Progenitor cell of endocrine pancreas (in vitro differentiated cells): ENCODE results near the gene PTTG1. TPM values are rescaled to one million over a fixed set of nuclear protein-coding genes. Genes with fewer than 3 reads are reported as not detected.

ENCODE experiments used
- DNase-seq: peaks from one replicate; pipeline ENCODE4 v3.0.0; 2021; ENCODE audit warnings: low spot score; ENCODE audit not compliant: unreplicated experiment
- H3K27ac Mint-ChIP-seq: 2 replicates; pipeline ENCODE4 v1.8.0; 2021; ENCODE audit warnings: mild to moderate bottlenecking, moderate library complexity, mixed read lengths
- H3K27me3 Mint-ChIP-seq: 2 replicates; pipeline ENCODE4 v1.8.0; 2021; ENCODE audit warnings: mixed read lengths
- H3K36me3 Mint-ChIP-seq: 2 replicates; pipeline ENCODE4 v1.8.0; 2022; ENCODE audit warnings: mixed read lengths; ENCODE audit not compliant: insufficient read depth
- H3K4me1 Mint-ChIP-seq: 2 replicates; pipeline ENCODE4 v1.8.0; 2021; ENCODE audit warnings: low read depth, mixed read lengths
- H3K4me3 Mint-ChIP-seq: 2 replicates; pipeline ENCODE4 v1.8.0; 2021; ENCODE audit warnings: low read depth, mild to moderate bottlenecking, moderate library complexity, mixed read lengths
- H3K9me3 Mint-ChIP-seq: 2 replicates; pipeline ENCODE4 v1.8.0; 2021; ENCODE audit warnings: low read depth, mixed read lengths
- total RNA-seq: library from RNA; stranded (reverse); gene quantifications from 2 replicates; pipeline ENCODE4 v1.2.1, GENCODE V29; 2021
- TF ChIP-seq, protein P1 (sequence below): fragments of 200-600 bp; sonication (generic); IDR thresholded peaks from one replicate; pipeline ENCODE4 v1.5.0; 2021; ENCODE audit warnings: antibody characterized with exemption, mild to moderate bottlenecking; ENCODE audit not compliant: unreplicated experiment

PTTG1 gene
- total RNA-seq, 1 donor from 2014 or later: 50.0 TPM

DNA sequence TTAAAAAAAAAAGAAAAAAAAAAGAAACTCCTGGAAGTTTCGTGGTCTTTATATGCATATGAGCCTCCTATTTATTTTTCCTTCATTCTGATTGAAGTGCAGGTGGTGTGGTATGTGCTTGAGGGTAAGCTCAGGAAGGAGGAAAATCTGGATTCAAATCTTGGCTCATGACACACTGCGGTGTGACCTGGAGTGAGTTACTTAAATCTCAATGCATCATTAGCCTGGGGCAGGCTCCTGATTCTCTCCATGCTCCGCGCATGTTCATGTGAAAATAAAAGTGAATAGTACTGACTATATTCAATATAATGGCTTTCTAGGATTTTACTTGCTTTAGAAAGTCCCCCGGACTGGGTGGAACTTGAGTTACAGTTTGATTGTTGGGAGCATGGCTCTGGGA is 35.6 kb downstream of the PTTG1 start:
- no peak for DNase-seq
- H3K4me3 Mint-ChIP-seq: no peak overlapping the region
- H3K27ac Mint-ChIP-seq: no peak overlapping the region
- peaks cover 3% of the 10 kb centered on the region for H3K9me3 Mint-ChIP-seq
- H3K4me1 Mint-ChIP-seq: peaks cover under 1% of the 10 kb centered on the region
- TF ChIP-seq, protein P1, sequence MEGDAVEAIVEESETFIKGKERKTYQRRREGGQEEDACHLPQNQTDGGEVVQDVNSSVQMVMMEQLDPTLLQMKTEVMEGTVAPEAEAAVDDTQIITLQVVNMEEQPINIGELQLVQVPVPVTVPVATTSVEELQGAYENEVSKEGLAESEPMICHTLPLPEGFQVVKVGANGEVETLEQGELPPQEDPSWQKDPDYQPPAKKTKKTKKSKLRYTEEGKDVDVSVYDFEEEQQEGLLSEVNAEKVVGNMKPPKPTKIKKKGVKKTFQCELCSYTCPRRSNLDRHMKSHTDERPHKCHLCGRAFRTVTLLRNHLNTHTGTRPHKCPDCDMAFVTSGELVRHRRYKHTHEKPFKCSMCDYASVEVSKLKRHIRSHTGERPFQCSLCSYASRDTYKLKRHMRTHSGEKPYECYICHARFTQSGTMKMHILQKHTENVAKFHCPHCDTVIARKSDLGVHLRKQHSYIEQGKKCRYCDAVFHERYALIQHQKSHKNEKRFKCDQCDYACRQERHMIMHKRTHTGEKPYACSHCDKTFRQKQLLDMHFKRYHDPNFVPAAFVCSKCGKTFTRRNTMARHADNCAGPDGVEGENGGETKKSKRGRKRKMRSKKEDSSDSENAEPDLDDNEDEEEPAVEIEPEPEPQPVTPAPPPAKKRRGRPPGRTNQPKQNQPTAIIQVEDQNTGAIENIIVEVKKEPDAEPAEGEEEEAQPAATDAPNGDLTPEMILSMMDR: no peak
- H3K27me3 Mint-ChIP-seq: no peaks in the 10 kb centered on the region
- H3K36me3 Mint-ChIP-seq: no peaks in the 10 kb centered on the region

DNA sequence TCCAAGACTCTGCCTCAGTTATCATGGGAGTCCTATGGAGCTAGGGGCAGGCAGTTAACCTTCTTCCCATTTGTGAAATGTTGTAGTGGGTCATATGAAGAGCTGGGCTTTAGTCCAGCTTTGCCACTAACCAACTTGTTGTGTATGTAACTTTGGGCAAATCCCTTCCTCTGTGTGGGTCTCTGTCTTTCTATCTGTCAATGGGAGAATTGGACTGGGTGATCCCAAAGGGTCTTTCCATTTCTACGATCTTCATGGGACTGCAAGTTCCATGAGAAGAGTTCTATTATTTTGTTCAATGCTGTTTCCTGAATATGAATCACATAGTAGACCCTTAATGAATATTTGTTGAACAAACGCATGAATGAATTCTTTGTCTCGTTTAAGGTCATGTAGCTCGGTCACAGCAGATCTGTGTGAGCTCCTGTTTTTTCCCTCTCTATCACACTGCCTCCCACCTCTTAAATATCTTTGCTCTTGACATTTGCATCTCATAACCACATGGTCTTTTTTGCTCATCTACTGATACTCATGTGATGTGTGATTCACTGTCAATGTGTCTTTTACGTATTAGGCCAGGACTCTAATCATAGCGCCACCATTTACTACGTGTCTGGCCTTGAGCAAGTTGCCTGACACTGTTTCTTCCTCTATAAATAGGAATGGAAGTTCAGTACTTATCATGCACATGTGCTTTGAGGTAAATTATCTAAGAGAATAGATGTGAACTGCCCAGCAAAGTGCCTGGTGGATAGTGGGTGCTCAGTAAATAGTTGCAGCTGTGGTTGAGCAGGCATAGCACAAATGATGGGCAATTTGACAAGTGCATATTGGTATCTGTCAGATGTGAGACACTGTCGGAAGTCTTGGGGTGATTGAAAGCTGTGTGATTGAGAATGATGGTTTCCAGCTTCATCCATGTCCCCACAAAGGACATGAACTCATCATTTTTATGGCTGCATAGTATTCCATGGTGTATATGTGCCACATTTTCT is 37.4 kb downstream of the PTTG1 start:
- Mint-ChIP-seq H3K9me3 (peaks cover 3% of the 10 kb centered on the region), H3K27ac (no peak overlapping the region), H3K36me3 (no peaks in the 10 kb centered on the region), H3K4me1 (peaks cover 10% of the 10 kb centered on the region), H3K4me3 (no peak overlapping the region), H3K27me3 (no peaks in the 10 kb centered on the region)
- TF ChIP-seq, protein P1: no peak
- no peak for DNase-seq

DNA sequence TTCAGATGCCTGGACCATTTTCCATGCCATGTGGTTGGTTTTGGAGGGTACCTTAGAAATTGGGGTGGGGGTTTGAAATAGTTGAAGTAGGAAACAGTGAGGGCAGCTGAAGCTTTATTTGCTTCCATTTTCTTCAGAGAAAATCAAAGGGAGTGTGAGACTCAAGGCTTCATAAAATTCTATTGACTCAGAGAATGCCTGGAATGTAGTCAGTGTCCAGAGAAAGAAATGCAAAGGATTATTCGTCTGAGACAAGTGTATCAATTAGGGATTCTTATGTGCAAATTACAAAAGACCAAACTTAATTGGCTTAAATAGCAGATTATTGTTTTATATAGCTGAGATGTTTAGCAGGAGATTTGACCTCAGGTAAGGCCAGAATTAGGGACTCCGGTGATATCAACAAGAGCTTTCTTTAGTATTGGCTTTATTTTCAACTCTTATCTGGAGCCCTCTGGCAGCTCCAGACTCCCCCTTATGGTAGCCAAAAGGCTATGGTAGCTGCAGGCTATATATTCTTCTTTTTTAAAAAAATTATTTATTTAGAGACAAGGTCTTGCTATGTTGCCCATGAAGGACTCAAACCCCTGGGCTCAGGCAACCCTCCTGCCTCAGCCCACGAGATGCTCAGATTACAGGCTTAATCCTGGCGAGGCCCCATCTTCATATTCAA is 38.9 kb downstream of the PTTG1 start:
- no peak for DNase-seq
- peaks cover 15% of the 10 kb centered on the region for H3K4me1 Mint-ChIP-seq
- no peak overlapping the region for H3K4me3 Mint-ChIP-seq
- TF ChIP-seq, protein P1: no peak
- H3K36me3 Mint-ChIP-seq: no peaks in the 10 kb centered on the region
- H3K27me3 Mint-ChIP-seq: no peaks in the 10 kb centered on the region
- no peak overlapping the region for H3K27ac Mint-ChIP-seq
- peaks cover 3% of the 10 kb centered on the region for H3K9me3 Mint-ChIP-seq

- DNase-seq: no peak
- Mint-ChIP-seq H3K9me3 (peaks cover 3% of the 10 kb centered on the region), H3K27ac (no peak overlapping the region), H3K27me3 (no peaks in the 10 kb centered on the region), H3K36me3 (no peaks in the 10 kb centered on the region), H3K4me1 (peaks cover 18% of the 10 kb centered on the region), H3K4me3 (no peak overlapping the region)
- TF ChIP-seq, protein P1: no peak
Observed at GRCh38 chr5:160461378-160461777, 39.7 kb downstream of the PTTG1 start.

DNA sequence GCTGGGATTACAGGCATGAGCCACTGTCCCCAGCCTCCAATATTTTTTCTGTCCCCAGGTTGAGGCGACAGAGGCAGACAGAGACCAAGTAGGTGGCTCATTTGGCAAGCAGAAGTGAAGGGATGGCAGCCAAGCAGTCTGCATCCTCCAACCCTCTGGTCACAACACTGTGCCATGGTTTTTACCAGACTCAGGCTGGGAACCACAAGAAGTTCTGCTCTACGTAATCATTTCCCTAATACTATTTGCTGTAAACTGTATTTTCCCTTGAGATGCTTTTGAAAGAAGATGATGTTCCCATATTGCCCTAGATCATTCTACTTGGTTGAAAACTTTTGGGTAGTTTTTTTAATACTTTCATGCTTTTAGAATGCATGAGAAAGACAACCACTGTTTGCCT is 40.5 kb downstream of the PTTG1 start:
- Mint-ChIP-seq H3K4me1 (peaks cover 20% of the 10 kb centered on the region), H3K27me3 (no peaks in the 10 kb centered on the region), H3K9me3 (peaks cover 3% of the 10 kb centered on the region), H3K36me3 (no peaks in the 10 kb centered on the region), H3K4me3 (no peak overlapping the region), H3K27ac (peak overlapping the region; percentile 3)
- DNase-seq: no peak
- TF ChIP-seq, protein P1: no peak
